Trophoblast cell (in vitro differentiated cells and primary cell): ENCODE measurements around the gene DCLK2.

ENCODE experiments used
- DNase-seq, 2 donors: peaks; one replicate each; pipeline ENCODE4 v3.0.0-alpha.2; 2016
- H2AFZ ChIP-seq: 2 replicates; pipeline ENCODE4 v1.6.1; 2013; ENCODE audit warnings: low read length, moderate library complexity, mild to moderate bottlenecking; ENCODE audit not compliant: insufficient read depth, poor library complexity
- H2AK5ac ChIP-seq: 2 replicates; pipeline ENCODE4 v1.6.1; 2013; ENCODE audit warnings: mild to moderate bottlenecking, low read length
- H2BK120ac ChIP-seq: 2 replicates; pipeline ENCODE4 v1.6.1; 2013; ENCODE audit warnings: low read length, mild to moderate bottlenecking, moderate library complexity; ENCODE audit not compliant: insufficient read depth, poor library complexity
- H2BK12ac ChIP-seq: 2 replicates; pipeline ENCODE4 v1.6.1; 2013; ENCODE audit warnings: mild to moderate bottlenecking, low read length, moderate library complexity
- H2BK5ac ChIP-seq: 2 replicates; pipeline ENCODE4 v1.6.1; 2013; ENCODE audit warnings: low read length, low read depth, moderate library complexity, mild to moderate bottlenecking; ENCODE audit not compliant: poor library complexity
- H3K14ac ChIP-seq: 2 replicates; pipeline ENCODE4 v1.6.1; 2013; ENCODE audit warnings: mild to moderate bottlenecking, low read length
- H3K18ac ChIP-seq: 2 replicates; pipeline ENCODE4 v1.6.1; 2013; ENCODE audit warnings: mild to moderate bottlenecking, low read length
- H3K23ac ChIP-seq: 2 replicates; pipeline ENCODE4 v1.6.1; 2013; ENCODE audit warnings: low read length
- H3K27ac ChIP-seq: 2 replicates; pipeline ENCODE4 v1.5.1; 2013; ENCODE audit warnings: low read depth, mild to moderate bottlenecking, inconsistent platforms, low read length, moderate library complexity
- H3K27me3 ChIP-seq: 2 replicates; pipeline ENCODE4 v1.6.1; 2013; ENCODE audit warnings: inconsistent platforms, mild to moderate bottlenecking, low read length, moderate library complexity; ENCODE audit not compliant: insufficient read depth
- H3K36me3 ChIP-seq, 2 experiments: 1 replicate in 1 of 2; 2 replicates in 1 of 2; pipeline ENCODE4 v1.6.1; 2013; ENCODE audit warnings: low read length in 2 of 2, mild to moderate bottlenecking in 2 of 2, moderate library complexity in 1 of 2; ENCODE audit not compliant: insufficient read depth in 2 of 2, control insufficient read depth in 1 of 2
- H3K4ac ChIP-seq: 2 replicates; pipeline ENCODE4 v1.6.1; 2013; ENCODE audit warnings: low read depth, mild to moderate bottlenecking, low read length, moderate library complexity
- H3K4me1 ChIP-seq, 2 experiments: 1 replicate in 1 of 2; 2 replicates in 1 of 2; pipeline ENCODE4 v1.6.1; 2013; ENCODE audit warnings: low read length in 2 of 2, mild to moderate bottlenecking in 2 of 2, moderate library complexity in 1 of 2; ENCODE audit not compliant: insufficient read depth in 2 of 2, control insufficient read depth in 1 of 2
- H3K4me2 ChIP-seq: 2 replicates; pipeline ENCODE4 v1.6.1; 2013; ENCODE audit warnings: inconsistent platforms, mild to moderate bottlenecking, low read length, moderate library complexity
- H3K4me3 ChIP-seq: 2 replicates; pipeline ENCODE4 v1.5.1; 2013; ENCODE audit warnings: mild to moderate bottlenecking, low read depth, low read length, inconsistent platforms
- H3K79me1 ChIP-seq: one replicate; pipeline ENCODE4 v1.6.1; 2013; ENCODE audit warnings: low read length
- H3K79me2 ChIP-seq: 2 replicates; pipeline ENCODE4 v1.6.1; 2013; ENCODE audit warnings: low read length, mild to moderate bottlenecking; ENCODE audit not compliant: control insufficient read depth, insufficient read depth, poor library complexity
- H3K9ac ChIP-seq: 2 replicates; pipeline ENCODE4 v1.6.1; 2013; ENCODE audit warnings: mild to moderate bottlenecking, low read length
- H3K9me3 ChIP-seq: 2 replicates; pipeline ENCODE4 v1.6.1; 2013; ENCODE audit warnings: low read depth, mild to moderate bottlenecking, control low read depth, inconsistent platforms, low read length; ENCODE audit not compliant: insufficient read depth
- H4K12ac ChIP-seq: 2 replicates; pipeline ENCODE4 v1.6.1; 2013; ENCODE audit warnings: low read depth, mild to moderate bottlenecking, low read length, moderate library complexity
- H4K8ac ChIP-seq: 2 replicates; pipeline ENCODE4 v1.6.1; 2013; ENCODE audit warnings: low read depth, mild to moderate bottlenecking, low read length, moderate library complexity
- H4K91ac ChIP-seq: one replicate; pipeline ENCODE4 v1.6.1; 2013; ENCODE audit warnings: low read depth, mild to moderate bottlenecking, low read length, moderate library complexity
- WGBS: extraction: QIAGEN DNeasy Blood & Tissue Kit; methylation state at CpG from one replicate; pipeline ENCODE4 v1.1.7; 2013; ENCODE audit warnings: missing lambda C conversion rate; ENCODE audit not compliant: insufficient read length, insufficient coverage; ENCODE audit errors: extremely low coverage; 5-methylcytosine and 5-hydroxymethylcytosine counted together

DCLK2 gene

GRCh38 chr4:150117629-150118028 is 39.4 kb downstream of the DCLK2 start:
- no peak overlapping the region for H2AK5ac ChIP-seq
- H3K18ac ChIP-seq, result no peak overlapping the region
- H2BK12ac ChIP-seq, result no peak overlapping the region
- no peaks in the 10 kb centered on the region for H3K79me1 ChIP-seq
- no peak overlapping the region for H3K4me2 ChIP-seq
- no peaks in the 10 kb centered on the region for H3K36me3 ChIP-seq
- no peak for DNase-seq
- H3K23ac ChIP-seq, result no peak overlapping the region
- H4K91ac ChIP-seq, result no peak overlapping the region
- H3K4me1 ChIP-seq, result no peaks in the 10 kb centered on the region
- H2AFZ ChIP-seq, result no peak overlapping the region
- no peak overlapping the region for H2BK5ac ChIP-seq
- WGBS, result no CpG with 5 or more reads among the region's 3 CpGs
- H2BK120ac ChIP-seq, result no peak overlapping the region
- no peak overlapping the region for H4K12ac ChIP-seq
- H3K4me3 ChIP-seq, result no peak overlapping the region
- H3K9me3 ChIP-seq, result no peaks in the 10 kb centered on the region
- no peak overlapping the region for H3K27ac ChIP-seq
- no peak overlapping the region for H3K4ac ChIP-seq
- H3K9ac ChIP-seq, result no peak overlapping the region
- no peak overlapping the region for H3K14ac ChIP-seq
- no peak overlapping the region for H4K8ac ChIP-seq
- no peaks in the 10 kb centered on the region for H3K79me2 ChIP-seq
- no peaks in the 10 kb centered on the region for H3K27me3 ChIP-seq

DNA sequence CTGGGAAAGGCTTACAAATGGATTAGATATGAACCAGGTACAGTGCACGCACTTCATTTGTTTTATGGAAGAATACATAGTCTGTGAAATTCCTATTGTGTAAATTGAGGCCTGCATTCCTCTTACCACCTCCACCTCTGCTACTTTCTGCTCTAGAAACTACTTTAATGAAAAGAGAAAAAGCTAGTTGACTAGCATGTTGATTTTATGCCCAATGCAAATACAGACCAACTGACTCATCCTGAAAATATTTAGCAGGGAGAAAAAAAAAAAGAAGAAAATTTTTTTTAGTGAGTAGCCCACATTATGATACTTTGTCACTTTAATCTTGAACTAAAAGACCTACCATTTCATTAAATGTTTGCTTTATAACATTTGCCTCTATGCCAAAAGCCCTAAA is 41.2 kb downstream of the DCLK2 start:
- no peak overlapping the region for H2BK5ac ChIP-seq
- H3K23ac ChIP-seq, result no peak overlapping the region
- H4K12ac ChIP-seq, result no peak overlapping the region
- no peak overlapping the region for H4K91ac ChIP-seq
- DNase-seq, result peak in 1 of 2 donors; percentile 52
- H3K27me3 ChIP-seq, result no peaks in the 10 kb centered on the region
- H3K18ac ChIP-seq, result no peak overlapping the region
- no peak overlapping the region for H3K4ac ChIP-seq
- H3K14ac ChIP-seq, result no peak overlapping the region
- H3K4me2 ChIP-seq, result no peak overlapping the region
- no peak overlapping the region for H4K8ac ChIP-seq
- no peak overlapping the region for H2AFZ ChIP-seq
- no peaks in the 10 kb centered on the region for H3K79me2 ChIP-seq
- no CpG with 5 or more reads among the region's 1 CpG for WGBS
- H2BK120ac ChIP-seq, result no peak overlapping the region
- H2BK12ac ChIP-seq, result no peak overlapping the region
- no peaks in the 10 kb centered on the region for H3K79me1 ChIP-seq
- H3K27ac ChIP-seq, result no peak overlapping the region
- no peak overlapping the region for H3K9ac ChIP-seq
- no peaks in the 10 kb centered on the region for H3K36me3 ChIP-seq
- no peak overlapping the region for H2AK5ac ChIP-seq
- H3K9me3 ChIP-seq, result no peaks in the 10 kb centered on the region
- no peaks in the 10 kb centered on the region for H3K4me1 ChIP-seq
- no peak overlapping the region for H3K4me3 ChIP-seq

- H3K23ac ChIP-seq, result no peak overlapping the region
- no peak overlapping the region for H2AFZ ChIP-seq
- no peak overlapping the region for H3K18ac ChIP-seq
- H2BK120ac ChIP-seq, result no peak overlapping the region
- no peak for DNase-seq
- H3K4ac ChIP-seq, result no peak overlapping the region
- no peak overlapping the region for H4K12ac ChIP-seq
- H3K36me3 ChIP-seq, result no peaks in the 10 kb centered on the region
- no peak overlapping the region for H3K4me2 ChIP-seq
- H2BK12ac ChIP-seq, result no peak overlapping the region
- H2AK5ac ChIP-seq, result no peak overlapping the region
- no peak overlapping the region for H3K14ac ChIP-seq
- H3K4me3 ChIP-seq, result no peak overlapping the region
- no peaks in the 10 kb centered on the region for H3K4me1 ChIP-seq
- no peaks in the 10 kb centered on the region for H3K9me3 ChIP-seq
- H3K27me3 ChIP-seq, result no peaks in the 10 kb centered on the region
- H4K91ac ChIP-seq, result no peak overlapping the region
- H3K9ac ChIP-seq, result no peak overlapping the region
- no peaks in the 10 kb centered on the region for H3K79me2 ChIP-seq
- H2BK5ac ChIP-seq, result no peak overlapping the region
- no peak overlapping the region for H4K8ac ChIP-seq
- no peak overlapping the region for H3K27ac ChIP-seq
- H3K79me1 ChIP-seq, result no peaks in the 10 kb centered on the region
- WGBS, result no CpG with 5 or more reads among the region's 2 CpGs
Observed at GRCh38 chr4:150123087-150123486, 44.8 kb downstream of the DCLK2 start.

GRCh38 chr4:150123796-150124677 is 45.8 kb downstream of the DCLK2 start:
- Histone ChIP-seq H3K4me2 (no peak overlapping the region), H3K4ac (no peak overlapping the region), H2AFZ (no peak overlapping the region), H3K27me3 (no peaks in the 10 kb centered on the region), H4K12ac (no peak overlapping the region), H2AK5ac (no peak overlapping the region), H3K9ac (no peak overlapping the region), H4K8ac (no peak overlapping the region), H3K27ac (no peak overlapping the region), H3K4me1 (no peaks in the 10 kb centered on the region), H3K9me3 (no peaks in the 10 kb centered on the region), H3K23ac (no peak overlapping the region), H3K36me3 (no peaks in the 10 kb centered on the region), H2BK120ac (no peak overlapping the region), H2BK5ac (no peak overlapping the region), H3K18ac (no peak overlapping the region), H3K79me1 (no peaks in the 10 kb centered on the region), H3K4me3 (no peak overlapping the region), H4K91ac (no peak overlapping the region), H3K79me2 (no peaks in the 10 kb centered on the region), H2BK12ac (no peak overlapping the region), H3K14ac (no peak overlapping the region)
- no CpG with 5 or more reads among the region's 10 CpGs for WGBS
- DNase-seq, result peak in 1 of 2 donors; percentile 9
